Stimulated activated CD4-positive, alpha-beta T cell treated with anti-CD3 and anti-CD28 coated beads, Interleukin-1b, Interleukin-23, amount 100 ng/mL, for 1 hour (primary cell): Measurements from ENCODE around the gene TEPSIN.

Experiments
- DNase-seq, 2 donors: peaks; one replicate each; pipeline ENCODE4 v3.0.0-alpha.2; 2020; ENCODE audit warnings: low read depth in 2 of 2

TEPSIN gene

DNA sequence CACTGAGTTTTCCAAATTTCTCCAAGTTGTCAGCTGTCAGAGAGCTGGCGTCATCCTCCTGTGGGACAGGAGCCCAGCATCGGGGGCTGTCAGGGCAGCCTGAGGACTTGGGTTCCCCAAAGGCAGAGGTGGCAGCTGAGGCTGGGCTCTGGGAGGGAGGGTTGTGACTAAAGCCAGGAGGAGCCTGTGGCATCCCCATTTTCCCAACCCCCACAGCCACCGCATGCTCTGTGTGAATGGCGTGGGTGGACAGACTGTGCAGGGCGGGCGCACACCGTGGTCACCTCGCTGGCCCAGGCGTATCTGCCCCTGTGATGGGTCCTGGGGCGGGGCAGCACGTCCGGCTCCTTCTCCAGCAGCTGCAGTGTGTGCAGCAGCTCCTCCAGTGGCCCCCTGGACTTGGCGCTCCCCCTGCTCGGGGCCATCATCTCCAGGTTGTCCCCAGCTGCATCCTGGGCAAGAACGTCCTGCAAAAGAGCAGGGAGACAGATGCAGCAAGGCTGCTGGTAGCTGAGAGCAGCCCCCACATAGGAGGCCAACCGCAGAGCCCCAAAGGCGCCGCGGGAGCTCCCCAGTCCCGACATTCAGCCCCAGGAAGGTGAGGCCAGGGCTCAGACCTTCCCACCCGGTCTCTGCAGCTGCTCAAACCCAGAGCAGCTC lies 40.9 kb downstream of the TEPSIN start:
- DNase-seq: no peak

DNA sequence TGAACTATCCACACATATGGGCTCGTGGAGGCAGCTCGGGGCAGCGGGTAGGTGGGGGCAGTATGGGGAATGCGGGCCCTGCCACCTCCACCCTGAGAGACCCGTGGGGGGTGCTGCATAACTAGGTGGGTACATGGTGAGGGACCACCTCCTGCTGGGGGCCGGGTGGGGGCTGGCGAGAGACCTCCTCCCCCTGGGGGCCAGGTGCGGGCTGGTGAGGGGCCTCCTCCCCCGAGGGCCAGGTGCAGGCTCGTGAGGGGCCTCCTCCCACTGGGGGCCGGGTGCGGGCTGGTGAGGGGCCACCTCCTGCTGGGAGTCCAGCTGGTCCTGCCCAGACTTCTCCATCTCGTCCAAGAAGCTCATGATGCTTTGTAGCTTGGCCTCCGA lies 41.5 kb downstream of the TEPSIN start:
- no peak for DNase-seq

DNA sequence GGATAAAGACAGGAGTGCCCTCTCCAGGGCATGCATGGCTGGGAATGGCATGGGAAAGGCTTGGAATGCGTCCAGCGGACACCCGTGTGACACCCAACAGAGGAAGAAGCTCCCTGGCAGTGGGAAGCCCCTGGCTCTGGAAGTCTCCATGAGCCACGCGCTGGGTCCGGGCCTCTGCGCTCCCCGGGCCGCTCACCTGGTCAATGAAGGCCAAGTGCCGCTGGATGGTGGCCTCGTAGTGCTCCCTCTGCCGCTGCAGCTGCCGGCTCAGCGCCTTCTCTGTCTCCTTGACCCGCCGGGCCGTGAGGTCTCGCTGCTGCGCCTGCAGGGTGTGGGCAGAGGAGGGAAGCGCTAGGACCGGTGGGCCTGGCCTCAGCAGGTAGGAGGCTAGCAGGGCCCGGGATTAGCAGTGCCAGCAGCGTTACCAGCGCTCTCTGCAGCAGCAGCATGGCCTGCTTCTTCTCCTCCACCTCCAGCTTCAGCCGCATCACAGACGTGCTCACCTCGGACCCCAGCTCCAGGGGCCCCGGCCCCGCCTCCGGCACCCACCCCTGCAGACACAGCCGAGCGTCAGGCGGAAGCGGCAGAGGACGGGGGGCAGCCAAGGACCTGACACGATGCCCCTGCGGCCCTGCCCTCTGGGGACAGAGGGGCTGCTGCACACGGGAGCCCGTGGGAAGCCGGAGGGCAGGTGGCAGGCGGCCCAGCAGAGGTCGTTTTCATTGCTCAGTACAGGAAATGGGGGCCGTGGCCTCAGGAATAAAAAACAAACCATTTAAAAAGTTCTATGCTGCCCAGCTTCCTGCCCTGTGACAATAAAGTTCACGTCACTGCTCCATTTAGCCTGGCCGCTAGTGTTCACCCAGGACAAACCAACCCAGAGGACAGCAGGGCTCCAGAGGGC lies 42.1 kb downstream of the TEPSIN start:
- DNase-seq: no peak

DNA sequence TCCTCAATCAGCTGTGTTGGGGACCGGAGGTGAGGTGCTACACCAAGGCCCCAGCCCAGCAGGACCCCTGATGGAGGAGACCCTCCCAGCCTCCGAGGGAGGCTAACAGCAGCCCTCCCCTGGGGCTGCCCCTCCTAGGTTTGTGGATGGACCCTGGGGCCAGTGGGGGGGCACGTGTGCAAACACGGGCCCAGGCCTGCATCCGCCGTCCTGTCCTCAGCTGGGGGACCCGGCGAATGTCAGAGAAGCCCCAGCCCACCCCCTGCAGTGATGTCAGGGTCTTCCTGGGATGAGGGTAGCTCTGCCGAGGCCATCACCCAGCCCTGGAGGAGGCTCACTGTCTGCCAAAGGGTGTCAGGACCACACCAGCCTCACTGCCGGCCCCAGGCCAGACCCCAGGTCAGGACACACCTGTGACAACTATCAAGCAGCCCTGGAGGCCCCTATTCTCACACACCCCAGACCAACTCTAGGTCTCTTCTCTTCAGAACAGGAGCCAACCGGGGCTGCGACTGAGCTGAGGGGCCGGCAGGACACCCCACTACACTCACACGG lies 42.8 kb downstream of the TEPSIN start:
- DNase-seq: no peak

DNA sequence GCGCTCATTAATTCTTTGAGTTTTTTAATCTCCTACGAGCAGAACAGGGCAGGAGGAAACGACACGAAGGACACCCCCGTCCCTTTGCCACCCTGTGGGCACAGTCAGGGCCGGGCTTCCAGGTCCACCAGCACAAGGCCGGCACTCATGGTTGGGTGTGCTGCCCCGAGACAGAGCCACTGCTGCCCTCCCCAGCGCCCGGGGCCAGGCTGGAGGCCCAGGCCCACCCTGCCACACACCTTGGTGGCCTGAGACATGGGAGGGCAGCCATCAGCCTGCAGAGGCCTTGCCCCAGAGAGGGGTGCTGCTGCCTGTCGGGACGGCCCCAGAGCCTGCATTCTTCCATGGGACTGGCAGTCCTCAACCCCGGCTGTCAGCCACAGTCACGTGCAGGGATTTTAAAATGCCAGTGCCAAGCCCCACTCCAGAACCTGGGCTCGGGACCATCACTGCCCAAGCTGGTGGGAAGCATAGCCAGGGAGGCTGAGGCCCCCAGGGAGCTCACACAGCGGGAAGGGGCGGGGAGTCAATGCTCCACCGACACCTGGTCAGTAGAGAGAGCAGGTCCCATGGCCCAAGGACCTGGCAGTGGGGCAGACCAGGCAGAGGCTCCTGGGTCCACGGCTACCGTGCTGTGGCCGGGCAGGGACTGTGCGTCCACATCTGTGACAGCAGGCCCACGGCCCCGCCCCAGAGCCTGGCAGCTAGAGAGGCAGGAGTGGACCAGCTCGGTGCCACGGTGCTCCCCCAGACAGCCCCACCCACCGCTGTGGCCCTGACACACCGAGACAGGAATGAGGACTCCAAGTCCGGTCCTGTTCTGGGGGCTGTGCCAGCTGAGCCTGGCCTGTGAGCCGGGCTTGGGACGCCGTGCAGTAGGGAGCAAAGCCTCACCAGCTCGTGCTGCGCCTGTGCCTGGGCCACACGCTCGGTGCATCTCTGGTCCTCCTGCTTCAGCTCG lies 43.6 kb downstream of the TEPSIN start:
- DNase-seq: no peak

DNA sequence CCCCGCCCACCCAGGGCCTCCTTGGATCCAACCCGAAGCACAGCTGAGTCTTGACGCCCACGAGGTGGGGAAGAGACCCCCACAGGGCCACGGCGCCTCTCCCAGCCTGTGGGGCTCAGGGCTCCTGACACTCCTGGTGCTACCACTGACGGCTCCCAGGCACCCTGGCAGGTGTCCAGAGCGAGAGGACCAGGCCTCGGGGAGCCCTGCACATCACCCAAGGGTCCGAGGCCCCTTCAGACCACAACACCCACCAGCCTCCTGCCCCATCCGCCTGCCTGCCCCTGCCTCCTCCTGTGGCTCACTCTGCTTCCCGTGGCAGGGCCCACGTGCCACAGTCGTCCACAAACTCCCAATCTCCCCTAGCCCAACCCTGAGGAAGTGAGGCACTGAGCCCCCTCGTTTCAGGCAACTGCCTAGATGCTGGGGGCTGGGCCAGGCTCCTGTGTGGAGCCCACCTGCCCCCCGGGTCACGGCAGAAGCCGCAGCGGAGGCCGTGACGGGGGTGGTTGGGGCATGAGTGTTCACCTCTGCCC lies 44.6 kb downstream of the TEPSIN start:
- DNase-seq: no peak

DNA sequence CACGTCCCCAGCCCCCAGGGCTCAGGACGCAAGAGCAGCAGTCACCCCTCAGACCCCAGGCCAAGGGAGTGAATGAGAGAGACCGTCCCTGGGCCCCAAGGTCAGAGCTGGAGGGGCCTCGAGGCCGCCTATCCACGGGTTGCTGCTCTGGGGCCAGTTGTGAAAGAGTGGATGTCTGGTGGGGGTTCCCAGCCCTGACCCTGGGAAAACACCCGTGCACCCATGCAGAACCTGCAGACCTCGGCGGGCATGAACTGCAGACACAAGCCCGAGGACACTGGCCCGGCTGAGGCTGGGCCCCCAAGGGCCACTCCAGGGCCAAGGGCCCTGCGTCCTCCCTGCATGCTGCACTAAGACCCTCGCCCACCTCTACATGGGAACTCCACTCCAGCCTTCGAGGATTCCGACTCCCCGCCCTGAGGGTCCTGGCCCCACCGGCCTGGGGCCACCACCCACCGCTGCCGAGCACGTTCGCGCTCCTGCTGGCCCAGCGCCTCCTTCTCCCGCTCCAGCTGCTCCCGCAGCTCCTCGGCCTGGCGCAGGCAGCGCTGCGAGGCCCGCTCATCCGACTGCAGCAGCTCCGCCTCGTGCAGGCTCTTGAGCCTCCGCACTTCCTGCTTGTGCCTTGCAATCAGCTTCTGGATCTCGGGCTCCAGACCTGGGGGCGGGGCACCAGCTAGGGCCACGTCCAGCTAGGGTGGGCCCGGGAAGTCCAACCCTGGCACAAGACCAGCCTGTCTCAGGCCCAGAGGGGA lies 45.2 kb downstream of the TEPSIN start:
- DNase-seq: no peak

DNA sequence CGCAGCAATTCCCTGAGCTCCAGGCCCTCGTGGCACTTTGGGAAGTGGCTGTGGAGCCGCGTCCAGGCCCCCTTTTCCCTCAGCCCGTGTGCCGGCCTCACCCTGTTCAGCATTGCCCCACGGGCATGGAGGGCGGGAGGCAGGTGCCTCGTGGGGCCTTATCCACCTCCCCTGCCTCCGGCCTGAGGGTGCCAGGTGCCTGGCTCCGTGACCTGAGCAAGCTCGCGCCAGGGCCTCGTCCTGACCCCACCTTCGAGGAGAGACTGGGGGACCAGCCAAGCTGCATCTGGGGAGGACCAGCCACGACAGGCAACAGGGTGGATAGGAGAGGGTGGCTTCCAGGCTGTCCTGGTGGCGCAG lies 45.8 kb downstream of the TEPSIN start:
- DNase-seq: no peak

DNA sequence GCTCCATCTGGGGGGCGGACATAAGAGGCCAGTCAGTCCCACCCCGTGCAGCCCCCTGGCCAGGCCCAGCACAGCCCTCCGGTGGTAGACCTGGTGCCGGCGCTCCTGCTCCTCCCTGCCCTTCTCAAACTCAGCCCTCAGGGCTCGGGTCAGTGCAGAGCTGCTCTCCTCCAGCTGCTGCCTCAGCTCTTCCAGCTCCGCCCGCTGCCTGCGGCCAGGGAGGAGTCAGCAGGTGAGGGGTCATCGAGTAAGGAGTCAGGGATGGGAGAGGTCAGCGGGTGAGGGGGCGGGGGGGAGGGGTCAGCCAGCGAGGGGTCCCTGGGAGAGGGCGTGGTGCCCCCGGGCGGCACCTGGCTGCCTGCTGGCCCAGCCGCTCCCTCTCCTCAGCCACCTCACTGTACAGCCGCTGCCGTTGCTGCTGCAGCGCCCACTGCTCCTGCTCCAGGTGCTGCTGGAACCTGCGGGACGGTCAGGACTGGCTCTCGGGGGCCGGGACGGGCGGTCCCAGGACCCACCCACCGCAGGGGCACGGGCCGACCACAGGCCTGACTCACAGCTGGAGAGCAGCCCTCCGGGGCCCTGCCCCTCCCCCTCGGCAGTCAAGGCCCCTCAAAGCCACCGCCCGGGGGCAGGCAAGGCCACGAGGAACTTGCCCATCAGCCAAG lies 46.3 kb downstream of the TEPSIN start:
- no peak for DNase-seq

DNA sequence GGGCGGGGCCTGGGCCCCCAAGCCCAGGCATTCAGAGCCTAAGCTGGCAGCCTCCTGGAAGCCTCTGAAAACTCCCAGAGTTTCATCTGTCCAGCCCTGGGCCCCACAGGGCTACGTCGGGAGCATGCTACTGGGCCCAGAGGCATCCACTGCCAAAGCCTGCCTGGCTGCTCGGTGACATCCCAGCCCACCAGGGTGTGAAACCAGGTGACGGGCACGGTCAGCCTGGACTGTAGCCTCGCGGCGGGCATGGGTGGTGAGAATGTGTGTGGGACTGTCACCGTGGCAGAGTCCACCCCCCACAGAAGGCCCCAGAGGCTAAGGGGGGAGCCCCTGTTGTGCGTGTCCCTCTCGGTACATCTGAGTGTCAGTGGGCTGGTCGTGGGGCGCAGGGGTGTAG lies 47.2 kb downstream of the TEPSIN start:
- DNase-seq: no peak

DNA sequence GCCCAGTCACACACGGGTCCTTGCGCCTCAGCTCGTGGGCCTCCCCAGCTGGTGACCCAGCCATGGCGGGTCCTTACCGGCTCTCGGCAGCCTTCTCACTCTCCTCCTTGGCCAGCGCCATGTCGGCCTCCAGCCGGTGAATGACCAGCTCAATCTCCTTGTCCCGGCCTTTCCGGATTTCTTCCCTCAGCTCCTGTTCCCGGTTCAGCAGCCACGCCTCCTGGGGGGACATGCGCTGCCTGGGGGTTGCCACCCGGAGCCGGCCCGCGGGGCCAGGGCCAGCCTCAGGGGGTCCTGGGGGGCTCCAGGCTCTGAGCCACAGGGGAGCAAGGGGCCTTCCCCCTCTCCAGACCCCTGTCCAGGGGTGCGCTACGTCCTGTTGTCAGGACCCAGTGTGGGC lies 47.7 kb downstream of the TEPSIN start:
- no peak for DNase-seq

DNA sequence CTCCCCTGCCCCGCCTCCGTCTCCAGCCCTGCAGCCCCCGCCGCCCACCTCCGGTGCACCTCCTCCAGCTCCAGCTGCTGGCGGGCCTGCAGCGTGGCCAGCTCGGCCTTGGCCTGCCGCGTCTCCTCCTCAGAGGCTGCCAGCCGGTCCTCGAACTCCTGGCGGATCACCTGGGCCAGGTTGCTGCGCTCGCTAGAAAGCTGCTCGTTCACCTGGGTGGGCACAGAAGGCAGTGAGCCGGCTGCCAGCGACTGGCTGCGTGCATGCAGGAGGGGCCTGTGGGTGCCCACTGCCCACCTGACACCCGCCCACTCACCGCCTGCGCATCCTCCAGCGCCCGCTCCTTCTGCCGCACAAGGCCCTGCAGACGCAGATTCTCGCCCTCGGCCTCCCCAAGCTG lies 48.3 kb downstream of the TEPSIN start:
- no peak for DNase-seq

DNA sequence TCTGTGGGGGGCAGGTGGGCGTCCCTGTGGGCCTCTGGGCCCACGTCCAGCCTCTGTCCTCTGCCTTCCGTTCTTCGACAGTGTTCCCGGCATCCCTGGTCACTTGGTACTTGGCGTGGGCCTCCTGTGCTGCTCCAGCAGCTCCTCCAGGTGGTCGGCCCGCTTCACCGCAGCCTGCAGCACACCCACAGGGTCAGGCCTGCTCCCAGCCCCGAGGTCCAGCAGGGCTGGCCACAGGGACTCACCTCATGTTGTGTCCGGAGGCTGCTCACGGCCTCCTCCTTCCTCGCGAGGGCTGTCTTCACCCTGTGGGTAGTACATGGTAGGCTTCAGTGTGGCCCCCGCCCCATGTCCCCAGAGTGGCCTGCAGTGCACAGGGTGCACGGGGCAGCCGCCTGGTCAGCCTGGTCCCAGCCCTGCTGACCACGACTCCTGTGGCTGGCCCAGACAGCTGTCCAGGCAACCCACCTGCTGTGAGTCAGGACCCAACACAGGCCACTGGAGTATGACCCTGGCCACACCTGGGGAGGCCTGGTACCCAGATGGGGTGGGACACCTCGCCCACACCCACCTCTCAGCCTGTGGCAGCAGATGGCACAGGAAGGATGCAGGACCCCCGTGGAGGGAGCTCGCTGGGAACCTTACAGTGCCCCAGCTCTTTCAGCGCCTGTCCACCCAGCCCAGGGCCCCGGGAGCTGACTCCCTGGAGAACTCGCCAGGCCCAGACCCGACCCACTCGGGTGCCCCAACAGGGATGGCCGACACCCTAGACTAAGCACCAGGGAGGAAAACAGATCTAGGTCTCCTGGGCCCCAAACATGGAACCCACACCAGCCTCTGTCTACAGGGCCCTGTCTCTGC lies 49.0 kb downstream of the TEPSIN start:
- no peak for DNase-seq

DNA sequence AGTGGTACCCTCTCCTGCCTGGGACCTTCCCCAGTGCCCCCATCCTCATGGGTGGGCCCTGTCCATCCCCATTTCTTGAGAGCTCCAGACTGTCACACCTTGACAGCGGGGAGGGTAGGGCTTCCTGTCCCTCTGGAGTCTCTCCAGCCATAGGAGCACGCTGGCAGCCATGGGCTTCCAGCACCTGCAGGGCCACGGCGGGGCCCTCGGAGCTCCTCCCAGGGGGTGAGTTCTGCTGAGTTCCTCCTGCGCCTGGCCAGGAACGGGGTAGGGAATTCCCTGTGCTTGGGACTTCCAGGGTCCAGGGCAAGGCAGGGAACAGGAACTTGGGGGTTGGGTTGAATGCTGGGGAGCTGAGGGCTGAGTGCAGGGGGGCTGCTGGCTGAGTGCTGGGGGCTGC lies 49.8 kb downstream of the TEPSIN start:
- no peak for DNase-seq

DNA sequence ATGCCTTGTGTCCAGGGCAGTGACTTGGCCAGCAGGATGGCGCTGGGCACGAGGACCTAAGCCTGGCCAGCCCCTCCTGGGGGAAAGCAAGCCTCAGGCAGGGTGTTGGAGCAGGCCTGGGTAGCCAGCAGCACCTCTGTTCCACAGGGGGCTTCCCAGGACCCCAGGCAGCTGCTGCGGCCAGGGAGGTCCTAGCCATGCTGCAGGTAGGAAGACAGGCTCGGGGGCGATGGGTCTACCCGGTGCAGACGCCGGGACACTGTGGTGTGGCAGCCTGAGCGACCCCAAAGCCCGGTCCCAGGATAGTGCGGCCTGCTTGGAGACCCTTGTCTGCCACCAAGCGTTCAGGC lies 50.4 kb downstream of the TEPSIN start:
- no peak for DNase-seq

DNA sequence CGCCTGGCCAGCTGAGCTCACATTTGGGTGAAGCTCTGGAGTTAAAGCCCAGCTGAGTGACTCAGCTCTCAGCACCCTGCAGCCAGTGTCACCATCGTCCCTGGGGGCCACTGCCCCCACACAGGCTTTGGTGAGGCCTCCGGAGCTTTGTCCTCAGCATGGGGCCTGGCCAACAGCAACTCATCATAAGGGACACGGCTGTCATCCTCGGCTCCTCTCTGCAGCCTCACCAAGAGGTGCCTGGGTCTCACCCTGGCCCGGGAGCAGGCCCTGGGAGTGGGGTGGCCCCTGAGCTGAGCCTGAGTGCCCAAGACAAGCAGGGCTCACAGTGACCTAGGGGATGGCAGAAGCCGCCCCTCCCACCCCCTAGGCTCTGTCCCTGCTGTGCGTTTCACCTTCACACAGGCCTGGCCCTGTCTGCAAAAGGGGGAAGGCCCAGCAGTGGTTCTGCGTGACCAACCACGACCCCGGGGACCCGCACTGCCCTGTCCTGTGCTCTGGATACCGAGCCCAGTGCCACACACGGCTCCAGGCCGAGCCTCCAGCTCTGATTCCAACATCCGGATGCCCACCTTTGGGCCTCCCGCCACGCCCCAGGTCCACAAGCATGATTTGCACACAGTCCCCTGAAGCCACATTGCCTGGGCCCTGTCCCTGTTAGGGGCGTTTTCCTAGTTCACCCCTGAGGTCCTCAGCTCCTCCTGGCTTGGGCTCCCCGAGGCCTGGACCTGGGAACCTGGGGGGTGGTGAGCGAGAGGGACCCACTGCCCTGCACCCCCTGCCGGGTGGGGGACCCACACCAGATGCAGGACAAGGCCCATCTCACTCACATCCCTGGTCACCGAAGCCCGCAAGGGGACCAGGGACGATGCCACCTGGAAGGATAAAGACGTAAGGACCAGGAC lies 51.0 kb downstream of the TEPSIN start:
- no peak for DNase-seq

DNA sequence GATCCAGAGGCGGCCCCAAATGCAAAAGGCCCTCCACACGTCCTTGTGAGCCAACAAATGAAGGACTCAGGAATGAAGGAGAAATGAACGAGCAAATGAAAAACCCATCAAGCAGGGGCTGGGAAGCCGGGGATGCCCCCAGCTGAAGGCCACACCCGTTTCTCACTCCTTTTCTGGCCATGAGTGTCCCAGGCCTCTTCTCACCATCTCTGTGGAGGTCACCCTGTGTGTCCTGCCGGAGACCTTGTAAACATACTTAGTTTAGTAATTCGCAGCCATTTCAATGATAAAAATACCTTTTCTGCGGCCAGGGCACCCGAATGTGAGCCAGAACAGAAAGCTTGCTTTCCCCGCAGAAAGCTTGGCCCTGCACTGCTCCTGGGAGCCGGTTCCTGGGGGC lies 51.7 kb downstream of the TEPSIN start:
- no peak for DNase-seq

DNA sequence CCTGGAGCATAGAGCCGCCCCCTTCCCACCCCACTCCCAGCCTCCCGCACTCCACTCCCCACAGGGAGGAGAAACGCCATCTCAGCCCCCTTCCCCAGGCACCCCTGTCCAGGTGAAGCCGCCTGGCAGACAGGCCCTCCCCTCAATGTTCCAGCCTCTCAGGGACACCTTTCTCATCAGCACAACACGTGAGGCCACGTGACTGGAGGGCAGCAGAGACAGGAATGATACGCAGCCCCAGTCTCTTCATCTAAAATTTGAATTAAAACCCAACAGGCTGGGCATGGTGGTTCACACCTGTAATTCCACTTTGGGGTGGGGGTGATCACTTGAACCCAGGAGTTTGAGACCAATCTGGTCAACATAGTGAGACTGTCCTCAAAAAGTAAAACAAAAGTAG lies 52.7 kb downstream of the TEPSIN start:
- no peak for DNase-seq

DNA sequence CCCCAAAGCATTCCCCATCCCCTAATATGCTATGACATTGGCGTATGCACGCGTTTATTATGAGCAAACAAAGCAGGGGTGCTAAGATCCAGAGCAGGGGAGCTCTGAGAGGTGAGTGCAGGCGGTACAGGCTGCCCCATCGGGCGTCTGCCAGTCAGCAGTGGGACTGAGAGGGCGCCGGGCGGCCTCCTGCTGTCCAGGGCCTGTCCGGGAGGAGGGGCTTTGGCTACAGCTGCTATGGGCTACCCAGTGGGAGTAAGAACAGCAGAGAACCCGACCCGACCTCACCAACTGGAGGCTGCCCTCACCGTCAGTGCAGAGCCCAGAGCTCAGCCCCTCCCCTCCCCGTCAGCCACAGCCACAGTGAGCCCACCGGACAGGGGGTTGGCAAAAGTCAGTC lies 54.3 kb downstream of the TEPSIN start:
- DNase-seq: no peak
